HepG2 (cell line): ENCODE results near the gene TGM4. TPM values are rescaled to one million over a fixed set of nuclear protein-coding genes. Genes with fewer than 3 reads are reported as not detected.
A peak's percentile ranks its signal among the peaks of the same experiment; 100 is the strongest.

ENCODE experiments used
- ATAC-seq: fragments of 200-7000 bp; cut with Tn5 transposase; 3 replicates; pipeline ENCODE4 v1.9.1; 2020; ENCODE audit warnings: mild to moderate bottlenecking, moderate library complexity
- BruUV-seq: library from RNA; stranded (reverse); fragments of 400-500 nt; replicated peaks from 2 replicates; lab custom pipeline; 2021; lab: Mats Ljungman, UMichigan
- CTCF ChIA-PET: fragments of 300-600 bp; formaldehyde crosslinking; extraction: SDS; loops from one replicate; lab custom pipeline; 2021; ENCODE audit warnings: low total read pairs, inconsistent platforms, low intra/inter-chr PET ratio; lab: Yijun Ruan, JAX
- POLR2A ChIA-PET: fragments of 350-600 bp; sonication (Branson Sonifier 250); formaldehyde crosslinking; loops from one replicate; lab custom pipeline; 2020; ENCODE audit warnings: antibody characterized with exemption, inconsistent platforms; lab: Yijun Ruan, JAX
- DNase-seq: peaks from one replicate; pipeline ENCODE4 v3.0.0-alpha.2; 2015; ENCODE audit warnings: low spot score
- FAIRE-seq: peaks from 3 replicates; lab custom pipeline; 2011; peaks lifted over from hg19 to GRCh38; lab: Jason Lieb, UNC
- H2AFZ ChIP-seq: one replicate; pipeline ENCODE4 v1.6.1; 2011; ENCODE audit warnings: low read length, inconsistent platforms
- H3K27ac ChIP-seq: fragments of 300-600 bp; 3 replicates; pipeline ENCODE4 v1.8.0; 2011; ENCODE audit warnings: mixed run types, mild to moderate bottlenecking, mixed read lengths, low read length, inconsistent platforms; ENCODE audit not compliant: insufficient read depth; ENCODE audit errors: extremely low read length
- H3K27me3 ChIP-seq, 2 experiments: fragments of 200-600 bp in 1 of 2; 2 replicates in 1 of 2; 3 replicates in 1 of 2; pipeline versions ENCODE4 v1.6.0 to v1.8.0; 2011; ENCODE audit warnings: low read length in 2 of 2, mild to moderate bottlenecking in 2 of 2, moderate library complexity in 2 of 2, inconsistent platforms in 1 of 2; ENCODE audit not compliant: insufficient read depth in 2 of 2, control insufficient read depth in 1 of 2
- H3K36me3 ChIP-seq, 2 experiments: fragments of 200-600 bp in 1 of 2; replicated peaks in 1 of 2; 2 replicates in 1 of 2; 3 replicates in 1 of 2; pipeline versions ENCODE4 v1.5.1 to v1.8.0; 2011; ENCODE audit warnings: low read length in 2 of 2, inconsistent platforms in 1 of 2; ENCODE audit not compliant: insufficient read depth in 2 of 2, control insufficient read depth in 1 of 2
- H3K4me1 ChIP-seq: 2 replicates; pipeline ENCODE4 v1.5.1; 2012; ENCODE audit warnings: low read length, inconsistent platforms; ENCODE audit not compliant: insufficient read depth
- H3K4me2 ChIP-seq: 2 replicates; pipeline ENCODE4 v1.6.0; 2011; ENCODE audit warnings: low read depth, low read length, inconsistent platforms
- H3K4me3 ChIP-seq, 3 experiments: fragments of 200-600 bp in 1 of 3; sonication (generic), shearing (Covaris generic) in 1 of 3; replicated peaks in 1 of 3; 2 replicates each; pipeline ENCODE4 v1.5.1; 2011 to 2016; ENCODE audit warnings: low read length in 3 of 3, inconsistent platforms in 2 of 3, low read depth in 2 of 3, mild to moderate bottlenecking in 2 of 3, control low read depth in 1 of 3, mixed read lengths in 1 of 3; ENCODE audit not compliant: insufficient read depth in 1 of 3
- H3K79me2 ChIP-seq: one replicate; pipeline ENCODE4 v1.6.1; 2011; ENCODE audit warnings: low read length, inconsistent platforms; ENCODE audit not compliant: insufficient read depth
- H3K9ac ChIP-seq: 2 replicates; pipeline ENCODE4 v1.6.0; 2011; ENCODE audit warnings: mild to moderate bottlenecking, low read depth, low read length, inconsistent platforms; ENCODE audit not compliant: insufficient read depth
- H3K9me3 ChIP-seq: 2 replicates; pipeline ENCODE4 v1.5.1; 2012; ENCODE audit warnings: mild to moderate bottlenecking, low read length
- H4K20me1 ChIP-seq: 2 replicates; pipeline ENCODE4 v1.6.0; 2011; ENCODE audit warnings: inconsistent platforms, mild to moderate bottlenecking, low read length, moderate library complexity; ENCODE audit not compliant: insufficient read depth
- KLF9 ChIP-seq: IDR thresholded peaks from 2 replicates; pipeline ENCODE4 v1.6.1; 2016; ENCODE audit warnings: low read depth
- SRF ChIP-seq: IDR thresholded peaks from 2 replicates; pipeline ENCODE4 v1.6.1; 2011; ENCODE audit warnings: mild to moderate bottlenecking, low read depth, low read length, moderate library complexity
- ZFP36L1 ChIP-seq: sonication (generic); formaldehyde crosslinking; IDR thresholded peaks from 2 replicates; pipeline ENCODE4 v1.8.0; 2022; ENCODE audit warnings: mild to moderate bottlenecking, missing genetic modification reagents, moderate library complexity
- ZNF549 ChIP-seq: sonication (generic); formaldehyde crosslinking; IDR thresholded peaks from 2 replicates; pipeline ENCODE4 v1.5.0; 2020; ENCODE audit warnings: missing genetic modification reagents
- WGBS: methylation state at CpG from one replicate; pipeline ENCODE4 v1.1.6; 2017; ENCODE audit warnings: low lambda C conversion rate; 5-methylcytosine and 5-hydroxymethylcytosine counted together
- in situ Hi-C: cut with HindIII; loops from 2 replicates; pipeline ENCODE4 v1.10.0; 2017; ENCODE audit warnings: low pct_unique_long_range_greater_than_20kb; ENCODE audit not compliant: extremely low pct_ligation_motif_present
- intact Hi-C: fragments of 100-400 bp; cut with micrococcal nuclease; formaldehyde crosslinking; loops from one replicate; pipeline ENCODE4 v1.10.0; 2022; ENCODE audit not compliant: unreplicated experiment
- polyA plus RNA-seq, 8 experiments: library from polyadenylated mRNA; depleted of rRNA in 3 of 8; stranded (reverse) in 7 of 8; unstranded in 1 of 8; fragments of >200 nt; fragmentation: Illumina TruSeq in 4 of 8; extraction: Trizol in 4 of 8; gene quantifications; 2 replicates each; pipeline versions ENCODE4 v1.2.1 to v1.2.3, GENCODE V29; 2011 to 2016; ENCODE audit warnings: low read depth in 4 of 8, missing spikeins in 1 of 8, mixed read lengths in 1 of 8; ENCODE audit not compliant: insufficient read depth in 1 of 8
- total RNA-seq, 5 experiments: library from RNA; depleted of rRNA; stranded (reverse); fragments of >200 nt; fragmentation: Illumina TruSeq; extraction: Trizol; gene quantifications; 2 replicates each; pipeline ENCODE4 v1.2.3, GENCODE V29; 2016; ENCODE audit warnings: low read depth in 1 of 5
- TF ChIP-seq, protein P1 (sequence below): sonication (generic); formaldehyde crosslinking; IDR thresholded peaks from 2 replicates; pipeline ENCODE4 v1.9.0; 2021; ENCODE audit warnings: mild to moderate bottlenecking, missing genetic modification reagents
- TF ChIP-seq, protein P2 (sequence below): fragments of 450-650 bp; IDR thresholded peaks from 2 replicates; pipeline ENCODE4 v1.6.1; 2016

Gene TGM4
- total and polyA plus RNA-seq, 2 of the 13 experiments (the other 11 are each of a cell fraction or from before 2014, with no cell fraction given) = 0.07 to 0.15 TPM

DNA sequence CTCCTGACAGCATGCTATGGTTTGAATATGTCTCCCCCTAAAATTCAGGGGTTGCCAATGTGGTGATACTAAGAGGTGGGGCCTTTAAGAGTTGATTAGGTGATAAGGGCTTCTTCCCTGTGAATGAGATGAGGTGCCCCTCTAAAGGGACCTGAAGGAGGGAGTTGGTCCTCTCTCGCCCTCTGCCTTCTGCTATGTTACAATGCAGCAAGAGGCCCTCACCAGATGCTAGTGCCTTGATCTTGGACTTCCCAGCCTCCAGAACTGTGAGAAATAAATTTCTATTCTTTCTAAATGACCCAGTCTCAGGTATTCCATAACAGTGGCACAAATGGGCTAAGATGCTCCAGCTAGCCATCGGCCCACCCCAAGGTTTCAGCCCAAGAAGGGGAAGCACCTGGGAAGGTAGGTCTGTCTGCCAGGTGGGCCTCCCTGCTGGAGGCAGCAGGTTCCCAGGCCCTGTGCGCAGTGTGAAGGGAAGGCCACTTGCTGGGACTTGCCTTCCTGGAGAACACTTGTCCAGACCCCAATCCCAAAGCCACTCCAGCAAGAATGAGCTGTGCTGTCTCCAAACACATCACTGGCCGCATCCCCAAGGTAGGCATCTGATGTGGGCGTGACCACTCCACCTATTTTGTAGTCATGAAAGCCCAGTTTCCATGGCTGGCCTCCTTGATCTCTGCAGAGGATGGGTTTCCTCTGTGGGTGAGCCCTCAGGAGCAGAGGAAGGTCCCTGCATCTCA lies 9.0 kb downstream of the TGM4 start (continued):
- TF ChIP-seq, protein P1, sequence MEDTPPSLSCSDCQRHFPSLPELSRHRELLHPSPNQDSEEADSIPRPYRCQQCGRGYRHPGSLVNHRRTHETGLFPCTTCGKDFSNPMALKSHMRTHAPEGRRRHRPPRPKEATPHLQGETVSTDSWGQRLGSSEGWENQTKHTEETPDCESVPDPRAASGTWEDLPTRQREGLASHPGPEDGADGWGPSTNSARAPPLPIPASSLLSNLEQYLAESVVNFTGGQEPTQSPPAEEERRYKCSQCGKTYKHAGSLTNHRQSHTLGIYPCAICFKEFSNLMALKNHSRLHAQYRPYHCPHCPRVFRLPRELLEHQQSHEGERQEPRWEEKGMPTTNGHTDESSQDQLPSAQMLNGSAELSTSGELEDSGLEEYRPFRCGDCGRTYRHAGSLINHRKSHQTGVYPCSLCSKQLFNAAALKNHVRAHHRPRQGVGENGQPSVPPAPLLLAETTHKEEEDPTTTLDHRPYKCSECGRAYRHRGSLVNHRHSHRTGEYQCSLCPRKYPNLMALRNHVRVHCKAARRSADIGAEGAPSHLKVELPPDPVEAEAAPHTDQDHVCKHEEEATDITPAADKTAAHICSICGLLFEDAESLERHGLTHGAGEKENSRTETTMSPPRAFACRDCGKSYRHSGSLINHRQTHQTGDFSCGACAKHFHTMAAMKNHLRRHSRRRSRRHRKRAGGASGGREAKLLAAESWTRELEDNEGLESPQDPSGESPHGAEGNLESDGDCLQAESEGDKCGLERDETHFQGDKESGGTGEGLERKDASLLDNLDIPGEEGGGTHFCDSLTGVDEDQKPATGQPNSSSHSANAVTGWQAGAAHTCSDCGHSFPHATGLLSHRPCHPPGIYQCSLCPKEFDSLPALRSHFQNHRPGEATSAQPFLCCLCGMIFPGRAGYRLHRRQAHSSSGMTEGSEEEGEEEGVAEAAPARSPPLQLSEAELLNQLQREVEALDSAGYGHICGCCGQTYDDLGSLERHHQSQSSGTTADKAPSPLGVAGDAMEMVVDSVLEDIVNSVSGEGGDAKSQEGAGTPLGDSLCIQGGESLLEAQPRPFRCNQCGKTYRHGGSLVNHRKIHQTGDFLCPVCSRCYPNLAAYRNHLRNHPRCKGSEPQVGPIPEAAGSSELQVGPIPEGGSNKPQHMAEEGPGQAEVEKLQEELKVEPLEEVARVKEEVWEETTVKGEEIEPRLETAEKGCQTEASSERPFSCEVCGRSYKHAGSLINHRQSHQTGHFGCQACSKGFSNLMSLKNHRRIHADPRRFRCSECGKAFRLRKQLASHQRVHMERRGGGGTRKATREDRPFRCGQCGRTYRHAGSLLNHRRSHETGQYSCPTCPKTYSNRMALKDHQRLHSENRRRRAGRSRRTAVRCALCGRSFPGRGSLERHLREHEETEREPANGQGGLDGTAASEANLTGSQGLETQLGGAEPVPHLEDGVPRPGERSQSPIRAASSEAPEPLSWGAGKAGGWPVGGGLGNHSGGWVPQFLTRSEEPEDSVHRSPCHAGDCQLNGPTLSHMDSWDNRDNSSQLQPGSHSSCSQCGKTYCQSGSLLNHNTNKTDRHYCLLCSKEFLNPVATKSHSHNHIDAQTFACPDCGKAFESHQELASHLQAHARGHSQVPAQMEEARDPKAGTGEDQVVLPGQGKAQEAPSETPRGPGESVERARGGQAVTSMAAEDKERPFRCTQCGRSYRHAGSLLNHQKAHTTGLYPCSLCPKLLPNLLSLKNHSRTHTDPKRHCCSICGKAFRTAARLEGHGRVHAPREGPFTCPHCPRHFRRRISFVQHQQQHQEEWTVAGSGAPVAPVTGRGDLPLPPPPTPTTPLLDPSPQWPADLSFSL = no peak
- TF ChIP-seq SRF = no peak
- no peak for TF ChIP-seq KLF9 (CRISPR knock-in tag)
- TF ChIP-seq ZFP36L1 (CRISPR knock-in tag) = no peak

GRCh38 chr3:44883999-44884431 lies 9.6 kb downstream of the TGM4 start:
- no TSS peak for BruUV-seq

More at GRCh38 chr3:44883999-44884431, 9.6 kb downstream of the TGM4 start:
- H4K20me1 ChIP-seq = no peaks in the 10 kb centered on the region
- H3K36me3 ChIP-seq = no peaks in the 10 kb centered on the region
- no peak overlapping the region for H2AFZ ChIP-seq
- no peak overlapping the region for H3K27ac ChIP-seq
- H3K4me2 ChIP-seq = no peak overlapping the region
- no peaks in the 10 kb centered on the region for H3K9me3 ChIP-seq
- 2% methylated on average over 3 of the region's 4 CpGs for WGBS
- ATAC-seq (no peak), DNase-seq (no peak), FAIRE-seq (no peak)
- H3K79me2 ChIP-seq = no peaks in the 10 kb centered on the region
- peaks cover 0 to 16% of the 10 kb centered on the region in 2 experiments; a peak in 1 of 5 replicates for H3K27me3 ChIP-seq
- ChIA-PET CTCF (no interaction called here), POLR2A (no interaction called here)
- in situ Hi-C loops = no loop called here
- H3K9ac ChIP-seq = no peak overlapping the region
- H3K4me1 ChIP-seq = peaks cover 9% of the 10 kb centered on the region; the same call in 1 of the 2 replicates
- TF ChIP-seq ZNF549 = no peak
- TF ChIP-seq, protein P2, sequence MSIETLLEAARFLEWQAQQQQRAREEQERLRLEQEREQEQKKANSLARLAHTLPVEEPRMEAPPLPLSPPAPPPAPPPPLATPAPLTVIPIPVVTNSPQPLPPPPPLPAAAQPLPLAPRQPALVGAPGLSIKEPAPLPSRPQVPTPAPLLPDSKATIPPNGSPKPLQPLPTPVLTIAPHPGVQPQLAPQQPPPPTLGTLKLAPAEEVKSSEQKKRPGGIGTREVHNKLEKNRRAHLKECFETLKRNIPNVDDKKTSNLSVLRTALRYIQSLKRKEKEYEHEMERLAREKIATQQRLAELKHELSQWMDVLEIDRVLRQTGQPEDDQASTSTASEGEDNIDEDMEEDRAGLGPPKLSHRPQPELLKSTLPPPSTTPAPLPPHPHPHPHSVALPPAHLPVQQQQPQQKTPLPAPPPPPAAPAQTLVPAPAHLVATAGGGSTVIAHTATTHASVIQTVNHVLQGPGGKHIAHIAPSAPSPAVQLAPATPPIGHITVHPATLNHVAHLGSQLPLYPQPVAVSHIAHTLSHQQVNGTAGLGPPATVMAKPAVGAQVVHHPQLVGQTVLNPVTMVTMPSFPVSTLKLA = peak; percentile 32; the same call in 1 of the 2 replicates
- intact Hi-C loops = no loop called here
- no peak overlapping the region for H3K4me3 ChIP-seq
